ENCODE measurements around the gene COBL.

COBL gene

DNA sequence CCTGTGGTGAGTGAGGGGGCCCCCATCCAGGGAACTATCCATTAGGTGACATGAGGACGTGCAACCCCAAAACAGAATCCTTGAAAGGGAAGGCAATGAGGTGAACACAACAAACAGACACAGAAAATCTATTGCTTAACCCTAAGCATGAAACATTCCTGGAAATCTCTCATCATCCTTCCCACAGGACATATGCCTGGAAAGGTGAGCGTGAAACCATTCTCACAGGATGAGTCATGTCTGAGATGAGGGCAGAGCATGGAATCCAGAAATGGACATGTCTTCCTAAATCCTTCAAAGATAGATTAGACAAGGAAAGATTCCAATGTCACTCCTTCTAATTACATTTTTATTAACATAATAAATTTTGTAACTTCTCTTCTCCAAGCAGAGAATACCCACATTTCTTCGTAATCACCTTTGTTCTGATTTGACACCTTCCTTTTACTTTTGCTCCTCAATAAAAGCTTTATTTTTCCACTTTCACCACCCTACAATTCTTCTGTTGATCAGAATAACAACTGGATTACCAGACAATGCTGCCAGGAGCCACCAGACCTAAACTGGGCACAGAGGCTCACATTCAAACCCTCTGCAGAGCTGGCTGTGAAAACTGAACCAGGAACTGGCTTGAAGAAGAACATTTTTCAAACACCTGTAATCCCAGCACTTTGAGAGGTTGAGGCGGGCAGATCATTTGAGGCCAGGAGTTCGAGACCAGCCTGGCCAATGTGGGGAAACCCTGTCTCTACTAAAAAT is 67.2 kb downstream of the COBL start:
- no peak for DNase-seq

- peak; percentile 62 for DNase-seq
These were observed 70.1 kb downstream of the COBL start for GRCh38 chr7:51246258-51247245.

DNA sequence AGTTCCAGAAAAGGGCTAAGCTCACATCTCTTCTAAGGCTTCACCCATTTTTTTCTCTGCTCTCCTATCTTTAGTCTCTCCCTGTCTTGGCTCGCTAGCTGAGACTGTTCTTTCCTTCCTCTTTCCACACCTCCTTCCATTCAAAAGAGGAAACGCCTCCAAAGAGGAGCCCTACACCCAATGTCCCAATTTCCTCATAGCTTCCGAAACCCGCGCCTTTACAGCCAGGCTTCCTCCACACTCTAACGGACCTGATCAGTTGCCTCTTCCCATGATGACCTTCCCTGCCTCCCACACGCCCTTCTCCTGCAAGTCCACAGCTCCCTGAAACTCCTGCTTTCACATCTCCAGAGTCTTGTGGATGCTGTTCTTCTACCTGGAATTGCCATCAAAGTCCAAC is 71.7 kb downstream of the COBL start:
- DNase-seq = no peak

- DNase-seq = no peak
These were observed 72.6 kb downstream of the COBL start for GRCh38 chr7:51244053-51244452.

- DNase-seq = no peak
These were observed 73.0 kb downstream of the COBL start for GRCh38 chr7:51243631-51244030.

GRCh38 chr7:51242881-51243518 is 73.6 kb downstream of the COBL start:
- DNase-seq = no peak

DNA sequence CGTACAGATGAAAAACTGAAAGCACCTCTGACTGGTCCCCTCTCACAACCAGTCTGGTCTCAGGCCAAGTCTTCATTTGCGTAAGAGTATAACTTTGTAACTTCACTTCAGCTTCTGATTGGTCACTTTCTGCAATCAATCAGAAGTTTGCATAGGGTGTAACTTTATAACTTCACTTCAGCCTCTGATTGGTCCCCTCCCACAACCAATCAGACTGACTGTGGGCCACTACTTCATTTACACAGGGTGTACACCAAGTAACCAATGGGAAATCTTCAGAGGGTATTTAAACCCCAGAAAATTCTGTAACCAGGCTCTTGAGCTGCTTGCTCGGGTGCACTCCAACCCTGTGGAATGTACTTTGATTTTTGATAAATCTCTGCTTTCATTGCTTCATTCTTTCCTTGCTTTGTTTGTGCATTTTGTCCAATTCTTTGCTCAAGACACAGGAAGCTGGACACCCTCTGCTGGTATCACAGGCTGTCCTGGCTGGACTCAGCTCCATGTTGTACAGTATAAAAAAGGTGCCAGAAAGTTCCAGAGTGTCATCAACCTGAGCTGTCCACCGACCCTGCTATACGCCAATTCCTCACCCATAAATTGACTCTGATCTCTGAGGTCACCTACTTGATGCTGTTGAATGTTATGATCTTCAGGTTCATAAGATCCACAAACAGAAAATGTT is 74.5 kb downstream of the COBL start:
- DNase-seq = no peak

GRCh38 chr7:51240868-51241267 is 75.7 kb downstream of the COBL start:
- DNase-seq = no peak

DNA sequence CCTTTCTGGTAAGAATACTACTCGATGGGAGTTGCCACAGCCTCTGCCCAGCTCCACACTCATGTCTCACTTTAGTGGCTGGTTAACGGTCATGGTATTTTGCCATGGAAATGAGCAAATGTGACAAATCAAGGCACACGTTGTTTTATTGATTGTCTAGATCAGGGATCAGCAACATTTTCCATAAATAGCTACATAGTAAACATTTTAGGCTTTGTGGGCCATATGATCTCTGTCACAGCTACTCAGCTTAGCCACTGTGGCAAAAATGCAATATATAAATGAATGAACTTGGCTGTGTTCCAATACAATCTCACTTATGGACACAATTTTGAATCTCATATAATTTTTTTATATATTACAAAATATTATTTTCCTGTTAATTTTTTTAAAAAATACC is 76.9 kb downstream of the COBL start:
- no peak for DNase-seq

- no peak for DNase-seq
These were observed 77.6 kb downstream of the COBL start for GRCh38 chr7:51238981-51239495.

DNA sequence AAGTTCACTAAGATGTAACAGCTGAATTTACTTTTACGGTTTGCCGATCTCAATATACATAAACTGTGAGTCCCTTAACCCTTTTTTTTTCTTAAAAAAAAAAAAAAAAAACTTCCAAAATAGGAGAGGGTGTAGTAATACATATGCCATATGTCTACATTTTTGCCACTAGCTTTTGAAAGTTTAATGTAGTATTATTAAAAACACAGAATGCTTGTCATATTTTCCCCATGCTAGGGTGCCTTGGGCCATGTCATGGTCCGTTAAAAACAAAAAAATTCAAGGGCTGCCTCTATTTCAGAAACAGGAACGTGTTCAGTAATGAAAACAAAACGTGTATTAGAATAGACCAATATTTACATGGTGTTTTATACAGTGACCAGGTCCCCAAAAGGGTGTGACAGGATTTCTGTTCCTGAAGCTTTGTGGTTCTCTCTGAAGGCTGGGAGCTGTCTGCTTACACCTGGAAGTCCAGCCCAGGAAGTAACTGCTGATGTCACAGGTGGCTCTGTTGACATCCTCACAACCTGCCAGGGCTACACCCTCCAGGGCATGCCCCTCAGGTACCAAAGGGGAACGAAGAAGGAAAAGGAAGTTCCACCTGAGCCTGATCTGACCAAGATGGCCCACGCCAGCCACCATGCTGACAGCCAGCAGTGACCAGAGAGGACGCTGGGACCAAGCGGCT is 79.0 kb downstream of the COBL start:
- DNase-seq = no peak

DNA sequence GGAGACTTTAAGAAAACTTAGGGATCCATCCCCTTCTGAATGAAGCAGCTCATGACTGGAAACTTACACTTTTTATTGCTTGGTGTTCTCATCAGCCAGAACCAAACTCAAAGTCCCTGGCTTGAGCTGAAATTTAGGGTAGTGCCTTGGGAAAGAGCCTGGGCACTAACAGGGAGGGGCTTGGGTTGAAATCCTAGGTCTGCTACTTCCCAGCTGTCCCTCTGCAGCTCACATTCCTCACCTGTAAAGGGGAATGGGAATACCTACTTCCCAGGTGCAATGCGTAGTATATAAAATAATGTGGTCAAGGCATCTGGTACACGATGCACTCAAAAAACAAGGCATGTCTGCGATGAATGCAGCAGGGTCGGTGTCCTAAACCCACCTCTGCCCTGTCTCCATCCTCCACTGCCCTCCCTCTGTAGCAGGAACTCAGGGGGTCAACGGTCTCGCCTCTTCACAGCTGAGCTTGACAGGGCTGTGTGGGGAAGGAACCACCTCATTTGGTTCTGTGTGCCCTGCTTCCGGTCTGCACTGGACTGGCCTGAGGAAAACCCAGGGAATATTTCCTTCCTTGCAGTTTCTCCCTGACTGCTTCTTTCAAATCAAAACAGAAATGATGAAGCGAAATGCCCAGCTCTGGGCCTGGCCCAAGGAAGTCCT is 80.0 kb downstream of the COBL start:
- no peak for DNase-seq

DNA sequence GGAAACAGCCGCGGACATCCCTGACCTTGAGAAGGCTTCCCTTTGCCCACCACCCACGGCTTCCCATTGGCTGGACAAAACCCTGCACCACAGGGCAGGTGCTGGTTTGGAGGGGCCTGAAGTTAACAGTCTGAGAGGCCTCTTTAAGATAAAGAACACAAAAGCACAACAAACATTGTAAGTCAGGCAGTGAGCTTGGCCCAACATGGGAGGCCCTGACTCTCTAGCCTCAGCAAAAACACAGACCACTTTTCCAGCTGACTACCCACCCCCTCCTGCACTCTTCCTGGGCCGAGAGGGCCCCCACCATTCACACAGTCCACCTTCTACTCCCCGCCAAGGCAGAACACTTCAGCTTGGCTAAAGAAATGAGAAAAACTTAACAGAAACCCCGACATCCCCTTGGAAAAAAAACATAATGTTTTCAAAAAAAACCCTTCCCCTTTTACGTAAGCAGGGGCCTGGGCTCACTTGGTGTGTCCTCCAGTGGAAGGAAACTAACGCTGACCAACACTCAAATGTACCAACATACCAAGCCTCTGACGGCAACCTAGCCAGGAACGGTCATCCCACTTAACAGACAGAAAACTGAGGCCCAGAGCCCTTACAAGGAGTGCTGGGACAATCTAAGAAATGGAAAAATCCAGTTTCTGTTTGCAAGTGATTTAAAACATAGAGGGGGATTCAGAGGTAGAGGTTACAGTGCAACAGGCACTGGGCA is 80.9 kb downstream of the COBL start:
- DNase-seq = no peak

- no peak for DNase-seq
These were observed 81.8 kb downstream of the COBL start for GRCh38 chr7:51234609-51235308.

GRCh38 chr7:51234139-51234538 is 82.5 kb downstream of the COBL start:
- DNase-seq = peak; percentile 36

- DNase-seq = no peak
These were observed 83.2 kb downstream of the COBL start for GRCh38 chr7:51233374-51233773.

DNA sequence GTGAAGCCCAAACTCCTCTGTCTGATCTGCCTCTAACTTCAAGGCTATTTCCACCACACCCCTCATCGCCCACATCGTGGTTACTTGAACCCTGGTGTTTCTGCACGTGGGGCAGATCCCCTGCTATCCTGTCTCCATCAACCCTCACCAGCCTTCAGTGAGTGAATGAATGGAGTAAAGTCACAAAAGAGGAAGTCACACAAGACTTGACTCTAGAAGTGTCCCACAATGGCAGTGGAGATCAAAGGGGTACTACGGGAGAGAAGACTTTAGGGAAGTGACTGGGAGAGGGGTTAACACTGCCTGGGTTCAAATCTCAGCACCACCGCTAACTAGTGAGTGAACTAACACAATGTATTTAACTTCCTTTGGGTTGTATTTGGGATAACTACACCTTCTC is 85.9 kb downstream of the COBL start:
- DNase-seq = no peak

- DNase-seq = no peak
These were observed 86.3 kb downstream of the COBL start for GRCh38 chr7:51230324-51230625.

DNA sequence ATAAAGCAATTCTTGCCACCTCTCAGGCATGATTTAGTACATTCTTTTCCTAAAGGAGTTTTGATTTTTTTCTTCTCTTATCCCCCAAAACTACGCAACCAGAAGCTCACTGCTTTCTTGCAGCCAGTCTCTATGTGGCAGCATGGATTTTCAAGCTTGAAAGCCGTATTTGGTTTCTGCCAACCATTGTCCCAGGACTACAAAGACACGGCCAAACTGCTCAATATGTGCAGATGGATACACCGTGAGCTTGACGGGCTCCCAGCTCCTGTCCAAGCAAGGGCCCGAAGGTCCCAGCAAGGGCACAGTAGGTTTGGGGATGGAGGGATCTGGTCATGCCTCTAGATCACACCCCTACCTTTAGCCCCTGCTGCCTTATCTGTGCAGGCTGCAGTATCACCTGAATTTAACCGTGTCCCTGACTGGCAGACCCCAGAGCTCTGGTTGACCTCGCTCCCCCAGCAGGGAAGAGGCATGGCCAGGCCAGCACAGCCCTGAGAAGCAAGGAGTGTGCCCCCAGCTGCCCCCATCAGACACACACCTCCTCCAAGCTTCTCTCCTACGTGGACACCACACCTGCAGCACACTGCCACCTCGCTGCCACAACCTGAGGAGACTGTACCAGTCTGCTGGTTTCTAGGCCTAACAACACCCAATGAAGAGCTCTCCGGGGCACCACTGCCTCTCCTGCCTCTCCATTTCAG is 86.8 kb downstream of the COBL start:
- DNase-seq = no peak

- DNase-seq = no peak
These were observed 87.5 kb downstream of the COBL start for GRCh38 chr7:51229106-51229537.

All from femur (tissue), 1 donor.